ENCODE measurements around the gene RETSAT.

The RETSAT gene

DNA sequence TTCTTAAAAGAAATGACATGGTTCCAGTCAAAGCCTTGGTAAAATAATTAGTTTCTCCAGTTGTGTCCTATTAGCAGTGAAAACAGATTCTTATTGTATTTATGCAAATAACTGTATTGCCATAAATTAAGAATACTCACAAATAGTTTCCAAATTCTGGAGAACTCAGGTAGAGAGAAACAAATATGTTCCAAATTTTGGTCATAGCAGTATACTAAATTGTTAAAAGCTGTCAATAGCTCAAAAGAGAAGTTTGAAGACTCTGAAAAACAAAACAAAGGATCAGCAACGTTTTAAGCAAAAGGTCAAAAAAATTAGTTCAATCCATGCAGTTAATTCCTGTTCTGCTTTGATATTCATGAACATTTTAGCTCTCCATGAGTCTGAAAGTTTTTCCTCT lies 25.7 kb upstream of the RETSAT start:
- TF ChIP-seq CTCF (IDR thresholded peaks at IDR 0.05; ENCODE audit: insufficient read depth, low read depth, low read length, missing control alignments) = no peak
- DNase-seq (ENCODE audit: low read depth) = no peak

DNA sequence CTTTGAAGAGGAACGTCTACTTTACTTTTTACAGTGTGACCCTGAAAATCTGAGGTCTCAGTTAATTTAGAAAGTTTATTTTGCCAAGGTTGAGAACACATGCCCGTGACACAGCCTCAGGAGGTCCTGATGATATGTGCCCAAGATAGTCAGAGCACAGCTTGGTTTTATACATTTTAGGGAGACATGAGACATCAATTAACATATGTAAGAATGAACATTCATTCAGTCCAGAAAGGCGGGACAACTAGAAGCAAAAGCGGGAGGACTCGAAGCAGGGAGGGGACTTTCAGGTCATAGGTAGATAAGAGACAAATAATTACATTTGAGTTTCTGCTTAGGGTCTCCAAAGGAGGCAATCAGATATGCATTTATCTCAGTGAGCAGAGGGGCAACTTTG lies 23.9 kb upstream of the RETSAT start:
- DNase-seq (ENCODE audit: low read depth) = no peak

More for the DNA sequence above, 25.7 kb upstream of the RETSAT start:
- no peak overlapping the region for H3K4me3 ChIP-seq (ENCODE audit: low read depth, low read length)

GRCh38 chr2:85377083-85377482 lies 22.8 kb upstream of the RETSAT start:
- no peak for DNase-seq (ENCODE audit: low read depth)

More for the DNA sequence above, 23.9 kb upstream of the RETSAT start:
- H3K4me3 ChIP-seq (ENCODE audit: low read depth, low read length) = no peak overlapping the region
- no peak for TF ChIP-seq CTCF (IDR thresholded peaks at IDR 0.05; ENCODE audit: insufficient read depth, low read depth, low read length, missing control alignments)

GRCh38 chr2:85376291-85377065 lies 22.1 kb upstream of the RETSAT start:
- H3K4me3 ChIP-seq (ENCODE audit: low read depth, low read length) = no peak overlapping the region
- DNase-seq (ENCODE audit: low read depth) = no peak
- TF ChIP-seq CTCF (IDR thresholded peaks at IDR 0.05; ENCODE audit: insufficient read depth, low read depth, low read length, missing control alignments) = no peak

More at GRCh38 chr2:85377083-85377482, 22.8 kb upstream of the RETSAT start:
- TF ChIP-seq CTCF (IDR thresholded peaks at IDR 0.05; ENCODE audit: insufficient read depth, low read depth, low read length, missing control alignments) = no peak
- no peak overlapping the region for H3K4me3 ChIP-seq (ENCODE audit: low read depth, low read length)

DNA sequence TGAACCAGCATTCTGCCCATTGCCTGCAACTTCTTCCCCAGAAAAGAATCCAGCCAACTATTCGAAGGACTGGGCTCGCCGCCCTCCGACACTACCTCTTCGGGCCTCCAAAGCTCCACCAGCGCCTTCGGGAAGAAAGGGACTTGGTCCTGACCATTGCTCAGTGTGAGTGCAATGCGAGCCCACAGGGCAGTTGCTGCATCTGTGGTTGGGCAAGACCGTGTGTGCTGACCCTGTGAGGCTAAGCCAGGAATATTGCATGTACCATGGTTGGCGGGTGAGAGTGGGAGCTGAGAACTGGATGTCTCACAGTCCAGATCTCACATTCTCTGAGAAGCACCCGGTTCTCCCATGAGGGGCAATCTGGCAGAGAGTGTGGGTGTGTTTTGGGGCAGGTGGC lies 16.7 kb upstream of the RETSAT start:
- H3K4me3 ChIP-seq (ENCODE audit: low read depth, low read length) = no peak overlapping the region
- no peak for DNase-seq (ENCODE audit: low read depth)
- TF ChIP-seq CTCF (IDR thresholded peaks at IDR 0.05; ENCODE audit: insufficient read depth, low read depth, low read length, missing control alignments) = no peak

- H3K4me3 ChIP-seq (ENCODE audit: low read depth, low read length) = no peak overlapping the region
- no peak for TF ChIP-seq CTCF (IDR thresholded peaks at IDR 0.05; ENCODE audit: insufficient read depth, low read depth, low read length, missing control alignments)
These were observed 15.2 kb upstream of the RETSAT start for GRCh38 chr2:85369500-85369899.

DNA sequence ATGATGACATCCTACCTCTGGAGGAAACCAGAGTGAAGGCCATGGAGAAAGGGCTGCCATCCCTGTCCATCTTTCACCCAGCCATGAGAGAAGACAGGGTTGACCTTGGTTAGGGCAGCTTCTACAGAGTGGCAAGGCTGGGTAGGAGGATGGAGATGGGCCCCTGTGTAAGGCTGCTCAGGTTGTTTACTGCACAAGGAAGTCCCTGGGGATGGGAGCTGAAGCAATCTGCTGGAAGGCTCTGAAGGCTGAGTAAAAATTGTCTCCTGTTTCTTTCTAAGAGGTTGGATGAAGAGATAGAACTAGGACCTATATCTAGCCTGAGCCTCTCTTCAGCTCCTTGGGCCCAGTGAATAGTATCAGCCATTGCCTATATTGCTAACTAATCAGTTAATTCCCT lies 14.6 kb upstream of the RETSAT start:
- DNase-seq (ENCODE audit: low read depth) = no peak
- no peak overlapping the region for H3K4me3 ChIP-seq (ENCODE audit: low read depth, low read length)
- no peak for TF ChIP-seq CTCF (IDR thresholded peaks at IDR 0.05; ENCODE audit: insufficient read depth, low read depth, low read length, missing control alignments)

More at GRCh38 chr2:85369500-85369899, 15.2 kb upstream of the RETSAT start:
- DNase-seq (ENCODE audit: low read depth) = no peak

All from GM12865 (cell line).